HL-60 (cell line): Measurements from ENCODE around the gene RAB36.

Experiments
- DNase-seq, 2 experiments: peaks; one replicate each; pipeline ENCODE4 v3.0.0-alpha.2; 2010 to 2020; ENCODE audit warnings: low read depth in 1 of 2, low spot score in 1 of 2
- H3K27ac ChIP-seq: fragments of 250-450 bp; sonication (Bioruptor Pico); replicated peaks from 2 replicates; pipeline ENCODE4 v1.5.1; 2020; ENCODE audit warnings: mild to moderate bottlenecking, moderate library complexity
- H3K27me3 ChIP-seq: fragments of 250-450 bp; sonication (Bioruptor Pico); 2 replicates; pipeline ENCODE4 v1.5.1; 2021; ENCODE audit warnings: mild to moderate bottlenecking, moderate library complexity; ENCODE audit not compliant: insufficient read depth, poor library complexity, severe bottlenecking
- H3K4me3 ChIP-seq: replicated peaks from 2 replicates; pipeline ENCODE4 v1.5.1; 2011; ENCODE audit warnings: mild to moderate bottlenecking, control low read depth, low read length; ENCODE audit not compliant: insufficient read depth
- GABPA ChIP-seq: IDR thresholded peaks from 2 replicates; pipeline ENCODE4 v1.6.1; 2012; ENCODE audit warnings: low read depth
- POLR2AphosphoS5 ChIP-seq: IDR thresholded peaks from 2 replicates; pipeline ENCODE4 v1.6.1; 2012; ENCODE audit warnings: low read depth
- REST ChIP-seq: IDR thresholded peaks from 2 replicates; pipeline ENCODE4 v1.6.1; 2012; ENCODE audit warnings: low read depth; ENCODE audit not compliant: insufficient replicate concordance
- SPI1 ChIP-seq: IDR thresholded peaks from 2 replicates; pipeline ENCODE4 v1.6.1; 2012; ENCODE audit warnings: low read depth, mild to moderate bottlenecking, borderline replicate concordance
- TF ChIP-seq, protein P1 (sequence below): IDR thresholded peaks from one replicate; pipeline ENCODE4 v1.5.1; 2011; ENCODE audit warnings: low read length, control low read depth, inconsistent platforms; ENCODE audit not compliant: insufficient read depth

RAB36 gene

GRCh38 chr22:23146478-23147205 lies 1.4 kb downstream of the RAB36 start:
- no peak for DNase-seq
- Histone ChIP-seq H3K27ac (no peak overlapping the region), H3K27me3 (no peaks in the 10 kb centered on the region), H3K4me3 (no peak overlapping the region)
- no peak for TF ChIP-seq SPI1
- no peak for TF ChIP-seq GABPA

DNA sequence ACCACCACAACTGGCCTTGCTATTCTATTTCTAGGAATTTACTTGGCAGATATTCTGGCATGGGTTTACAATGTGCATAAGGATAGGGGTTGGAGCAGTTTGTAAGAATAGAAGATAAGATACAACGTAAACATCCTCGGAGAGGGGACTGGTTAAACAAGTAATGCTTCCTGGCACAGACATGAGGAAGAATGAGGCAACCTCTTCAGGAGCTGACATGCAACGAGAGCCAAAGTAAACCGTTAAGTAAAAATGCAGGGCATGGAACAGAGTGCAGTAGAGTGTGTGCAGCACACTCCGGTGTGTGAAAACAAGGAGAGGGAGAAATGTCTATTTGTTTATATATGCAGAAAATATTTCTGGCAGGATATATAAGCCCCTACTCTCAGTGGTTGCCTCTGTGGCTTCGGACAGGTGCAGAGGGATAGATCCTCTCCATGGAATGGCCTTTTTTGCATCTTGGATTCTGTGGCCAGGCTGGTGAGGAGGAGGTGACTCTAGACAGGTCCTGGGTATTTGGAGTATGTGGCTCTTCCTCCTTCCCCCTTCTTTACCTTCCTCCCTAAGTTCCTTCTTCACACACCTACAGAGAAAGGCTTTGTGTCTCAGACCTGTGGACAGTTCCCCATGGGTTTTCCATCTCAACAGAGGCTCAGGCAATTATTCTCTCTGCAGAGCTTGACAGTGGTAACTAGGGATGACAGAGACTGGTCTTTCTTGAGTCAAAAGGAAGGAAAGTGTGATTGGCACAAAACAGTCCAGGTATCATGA lies 2.5 kb downstream of the RAB36 start:
- DNase-seq, result no peak
- no peak overlapping the region for H3K4me3 ChIP-seq
- TF ChIP-seq REST (no peak), POLR2AphosphoS5 (no peak), GABPA (no peak), SPI1 (no peak)
- TF ChIP-seq, protein P1, sequence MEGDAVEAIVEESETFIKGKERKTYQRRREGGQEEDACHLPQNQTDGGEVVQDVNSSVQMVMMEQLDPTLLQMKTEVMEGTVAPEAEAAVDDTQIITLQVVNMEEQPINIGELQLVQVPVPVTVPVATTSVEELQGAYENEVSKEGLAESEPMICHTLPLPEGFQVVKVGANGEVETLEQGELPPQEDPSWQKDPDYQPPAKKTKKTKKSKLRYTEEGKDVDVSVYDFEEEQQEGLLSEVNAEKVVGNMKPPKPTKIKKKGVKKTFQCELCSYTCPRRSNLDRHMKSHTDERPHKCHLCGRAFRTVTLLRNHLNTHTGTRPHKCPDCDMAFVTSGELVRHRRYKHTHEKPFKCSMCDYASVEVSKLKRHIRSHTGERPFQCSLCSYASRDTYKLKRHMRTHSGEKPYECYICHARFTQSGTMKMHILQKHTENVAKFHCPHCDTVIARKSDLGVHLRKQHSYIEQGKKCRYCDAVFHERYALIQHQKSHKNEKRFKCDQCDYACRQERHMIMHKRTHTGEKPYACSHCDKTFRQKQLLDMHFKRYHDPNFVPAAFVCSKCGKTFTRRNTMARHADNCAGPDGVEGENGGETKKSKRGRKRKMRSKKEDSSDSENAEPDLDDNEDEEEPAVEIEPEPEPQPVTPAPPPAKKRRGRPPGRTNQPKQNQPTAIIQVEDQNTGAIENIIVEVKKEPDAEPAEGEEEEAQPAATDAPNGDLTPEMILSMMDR, result no peak
- H3K27me3 ChIP-seq, result no peaks in the 10 kb centered on the region
- H3K27ac ChIP-seq, result 0 out of 2 replicates have a peak overlapping the region, but pooled peaks have one; percentile 2

- Histone ChIP-seq H3K4me3 (no peak overlapping the region), H3K27ac (no peak overlapping the region), H3K27me3 (no peaks in the 10 kb centered on the region)
- no peak for TF ChIP-seq SPI1
- TF ChIP-seq POLR2AphosphoS5, result no peak
- TF ChIP-seq, protein P1, result no peak
- TF ChIP-seq REST, result no peak
- no peak for TF ChIP-seq GABPA
- DNase-seq, result no peak
These were observed 4.5 kb downstream of the RAB36 start for GRCh38 chr22:23149743-23150238.

GRCh38 chr22:23150762-23151161 lies 5.5 kb downstream of the RAB36 start:
- H3K27ac ChIP-seq, result no peak overlapping the region
- no peaks in the 10 kb centered on the region for H3K27me3 ChIP-seq
- no peak for TF ChIP-seq SPI1
- TF ChIP-seq REST, result no peak
- no peak for TF ChIP-seq GABPA
- TF ChIP-seq, protein P1, result no peak
- TF ChIP-seq POLR2AphosphoS5, result no peak
- no peak for DNase-seq
- H3K4me3 ChIP-seq, result no peak overlapping the region
